ENCODE results near the gene EYS.

GRCh38 chr6:64289931-64290330 lies 1417.1 kb downstream of the EYS start:
- no peak for TF ChIP-seq CTCF (IDR thresholded peaks at IDR 0.05)
- TF ChIP-seq POLR2A (IDR thresholded peaks at IDR 0.05), result no peak
